Glomerular endothelial cell (primary cell): ENCODE data around the gene AUTS2. TPM values are rescaled to one million over a fixed set of nuclear protein-coding genes. Genes with fewer than 3 reads are reported as not detected.
"Not testable (repeated sequence)": the region's sequence is repeated elsewhere in the genome, so short reads cannot be mapped to it uniquely, and the experiment has no call there.

Source experiments
- DNase-seq: peaks from one replicate; pipeline ENCODE4 v3.0.0-alpha.2; 2011; ENCODE audit warnings: low read depth, low spot score; ENCODE audit errors: extremely low read depth
- total RNA-seq: library from RNA; depleted of rRNA; stranded (reverse); fragments of >200 nt; gene quantifications from 2 replicates; pipeline ENCODE4 v1.2.3, GENCODE V29; 2015

The AUTS2 gene
- total RNA-seq, 1 donor from 2014 or later: 24.8 TPM

DNA sequence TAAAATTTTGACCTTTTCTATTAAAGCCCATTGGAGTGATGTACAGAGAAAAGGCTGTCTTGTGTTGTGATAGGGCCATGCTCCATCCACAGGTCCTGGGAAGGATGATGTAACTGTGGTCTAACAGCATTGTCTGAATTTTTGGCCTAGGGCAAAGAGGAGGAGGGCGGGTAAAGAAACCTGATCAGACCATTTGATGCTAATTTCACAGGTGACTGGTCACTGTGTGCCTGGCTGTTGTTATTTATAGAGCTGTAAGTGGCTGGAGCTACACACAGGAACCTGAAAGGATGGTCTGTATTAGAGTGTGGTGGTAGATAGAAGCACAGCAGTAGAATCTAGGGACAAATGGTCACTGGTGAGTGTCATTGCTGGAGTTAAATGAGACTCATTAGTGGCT, 182.1 kb downstream of the AUTS2 start:
- no peak for DNase-seq

DNA sequence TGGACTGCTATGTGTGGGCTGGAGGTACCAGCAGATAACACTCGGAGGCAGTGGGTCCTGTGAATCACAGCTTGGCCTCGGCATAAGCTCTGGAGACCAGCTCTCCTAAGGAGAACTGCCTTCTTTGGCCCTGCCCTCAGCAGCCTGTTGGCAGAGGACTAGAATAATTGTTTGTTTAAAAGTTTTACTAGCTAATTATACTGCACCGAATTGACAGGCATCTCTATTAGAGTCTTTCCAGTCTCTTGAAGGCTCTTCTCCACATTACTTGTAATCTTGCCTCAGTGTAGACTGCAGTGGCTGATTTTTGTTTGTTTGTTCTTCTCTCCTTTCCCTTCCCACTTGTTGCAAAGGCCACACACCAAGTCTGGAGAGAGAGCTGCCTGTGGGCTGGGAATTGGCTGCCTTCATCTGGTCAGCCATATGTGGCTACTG, 183.2 kb downstream of the AUTS2 start:
- DNase-seq: no peak

DNA sequence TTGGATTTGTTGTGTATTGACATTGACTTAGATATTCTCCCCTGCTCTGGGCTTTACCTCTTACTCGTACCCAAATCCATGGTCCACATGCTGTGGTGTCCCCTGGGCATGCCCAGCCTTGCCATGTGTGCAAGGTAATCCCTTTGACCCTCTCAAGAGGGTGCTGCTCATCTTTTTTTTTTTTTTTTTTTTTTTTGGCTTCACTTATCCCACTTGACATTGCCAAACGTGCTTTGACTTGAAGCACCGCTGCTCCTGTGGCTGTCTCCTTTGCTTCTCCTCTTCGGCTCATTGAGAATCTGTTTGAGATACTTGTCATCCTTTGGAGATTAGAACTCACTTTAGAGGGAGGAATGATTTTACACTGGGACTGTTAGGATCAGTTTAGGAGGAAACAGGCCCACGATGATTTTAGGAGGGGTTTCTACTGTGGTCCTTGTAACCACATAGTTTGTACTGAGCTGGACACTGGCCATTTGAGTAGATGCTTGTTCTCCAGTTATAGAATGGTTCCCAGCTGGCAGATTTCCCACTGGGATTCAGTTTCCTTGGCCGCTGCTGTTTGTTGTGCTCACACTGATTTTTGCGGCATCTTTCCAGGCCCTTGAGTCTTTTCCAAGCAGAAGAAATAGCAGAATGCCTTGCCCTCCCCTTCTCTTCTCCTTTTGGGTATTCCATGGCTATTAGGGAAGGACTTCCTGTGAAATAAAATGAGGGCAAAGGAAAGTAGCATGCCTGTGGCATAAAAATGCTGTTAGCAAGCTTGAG, 184.8 kb downstream of the AUTS2 start:
- no peak for DNase-seq

DNA sequence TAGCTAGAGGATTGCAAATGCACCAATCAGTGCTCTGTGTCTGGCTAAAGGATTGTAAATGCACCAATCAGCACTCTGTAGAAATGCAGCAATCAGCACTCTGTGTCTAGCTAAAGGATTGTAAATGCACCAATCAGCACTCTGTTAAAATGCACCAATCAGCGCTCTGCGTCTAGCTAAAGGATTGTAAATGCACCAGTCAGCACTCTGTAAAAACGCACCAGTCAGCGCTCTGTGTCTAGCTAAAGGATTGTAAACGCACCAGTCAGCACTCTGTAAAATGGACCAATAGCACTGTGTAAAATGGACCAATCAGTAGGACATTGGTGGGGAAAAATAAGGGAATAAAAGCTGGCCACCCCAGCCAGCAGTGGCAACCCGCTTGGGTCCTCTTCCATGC, 187.9 kb downstream of the AUTS2 start:
- not testable (repeated sequence) for DNase-seq

DNA sequence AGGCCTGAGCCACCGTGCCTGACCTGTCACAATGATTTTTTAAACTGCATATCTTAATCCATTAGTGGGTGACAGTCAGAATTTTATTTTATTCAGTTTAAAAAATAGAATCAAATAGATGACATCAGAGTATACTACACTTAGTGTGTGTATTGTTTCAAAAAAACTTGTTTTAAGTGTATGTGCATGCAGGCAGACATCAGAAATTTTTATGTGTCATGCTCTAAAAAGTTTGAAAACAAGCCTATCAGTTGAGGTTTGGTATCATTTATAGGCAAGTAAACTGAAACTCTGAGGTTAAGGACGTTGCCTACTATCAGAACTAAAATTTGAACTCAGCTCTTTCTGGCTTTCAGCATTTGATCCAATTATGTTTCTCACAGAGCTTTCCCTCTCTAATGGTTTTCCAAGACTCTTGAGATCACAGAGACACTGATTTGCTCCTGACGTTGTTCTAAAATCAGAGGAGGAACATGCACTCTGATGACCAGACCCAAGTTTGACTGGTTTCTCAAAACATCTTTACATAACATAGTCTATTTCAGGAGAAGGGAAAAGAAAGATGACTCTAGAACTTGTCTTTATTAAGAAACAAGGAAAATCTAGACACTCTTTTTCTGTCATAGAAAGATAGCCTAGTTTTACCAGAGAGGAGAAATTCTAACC, 188.6 kb downstream of the AUTS2 start:
- DNase-seq: no peak

DNA sequence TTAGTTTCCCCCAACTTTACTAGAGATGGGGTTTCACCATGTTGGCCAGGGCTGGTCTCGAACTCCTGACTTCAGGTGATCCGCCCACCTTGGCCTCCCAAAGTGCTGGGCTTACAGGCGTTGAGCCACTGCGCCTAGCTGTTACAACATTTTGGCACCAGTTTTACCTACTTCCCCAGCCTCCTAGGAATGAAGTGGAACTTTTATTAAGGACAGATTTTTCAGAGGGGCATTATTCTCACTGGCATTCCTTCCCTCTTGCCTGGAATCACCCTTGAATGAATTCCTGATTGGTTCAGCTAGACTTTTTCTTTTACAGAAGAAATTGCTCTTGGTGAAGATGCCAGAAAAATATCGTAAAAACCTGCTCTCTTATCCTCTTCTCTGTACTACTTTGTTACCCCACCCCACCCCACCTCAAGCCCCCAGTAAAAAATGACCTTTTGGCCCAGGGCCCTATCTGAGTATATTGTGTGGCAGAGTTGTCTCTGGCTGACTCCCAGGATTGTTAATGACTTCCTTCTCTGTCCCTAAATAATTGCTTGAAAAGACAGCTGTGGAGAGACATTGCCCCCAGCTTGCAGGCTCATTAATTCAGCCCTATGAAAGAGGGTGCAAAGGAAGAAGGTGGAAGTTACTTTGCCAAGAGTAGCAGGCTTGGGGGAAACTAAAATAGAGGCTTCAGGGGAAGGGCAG, 189.6 kb downstream of the AUTS2 start:
- no peak for DNase-seq

DNA sequence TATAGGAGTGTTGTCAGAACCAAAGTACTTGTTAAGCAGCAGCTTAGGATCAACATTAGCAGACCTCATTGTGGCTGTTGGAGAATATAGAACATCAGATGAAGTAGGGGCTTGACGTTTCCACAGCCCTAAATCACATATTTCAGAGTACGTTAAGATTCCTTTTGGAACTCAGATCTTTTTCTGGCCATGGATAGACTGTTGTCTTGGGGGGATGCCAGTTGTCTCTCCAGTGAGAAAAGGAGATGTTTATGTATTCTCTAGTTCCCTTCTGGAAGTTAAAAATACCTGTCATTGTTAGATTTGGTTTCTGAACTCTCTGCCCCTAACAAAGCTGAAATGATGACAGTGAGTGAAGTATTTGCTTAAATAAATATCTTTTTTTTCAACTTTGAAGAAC, 191.3 kb downstream of the AUTS2 start:
- DNase-seq: no peak

DNA sequence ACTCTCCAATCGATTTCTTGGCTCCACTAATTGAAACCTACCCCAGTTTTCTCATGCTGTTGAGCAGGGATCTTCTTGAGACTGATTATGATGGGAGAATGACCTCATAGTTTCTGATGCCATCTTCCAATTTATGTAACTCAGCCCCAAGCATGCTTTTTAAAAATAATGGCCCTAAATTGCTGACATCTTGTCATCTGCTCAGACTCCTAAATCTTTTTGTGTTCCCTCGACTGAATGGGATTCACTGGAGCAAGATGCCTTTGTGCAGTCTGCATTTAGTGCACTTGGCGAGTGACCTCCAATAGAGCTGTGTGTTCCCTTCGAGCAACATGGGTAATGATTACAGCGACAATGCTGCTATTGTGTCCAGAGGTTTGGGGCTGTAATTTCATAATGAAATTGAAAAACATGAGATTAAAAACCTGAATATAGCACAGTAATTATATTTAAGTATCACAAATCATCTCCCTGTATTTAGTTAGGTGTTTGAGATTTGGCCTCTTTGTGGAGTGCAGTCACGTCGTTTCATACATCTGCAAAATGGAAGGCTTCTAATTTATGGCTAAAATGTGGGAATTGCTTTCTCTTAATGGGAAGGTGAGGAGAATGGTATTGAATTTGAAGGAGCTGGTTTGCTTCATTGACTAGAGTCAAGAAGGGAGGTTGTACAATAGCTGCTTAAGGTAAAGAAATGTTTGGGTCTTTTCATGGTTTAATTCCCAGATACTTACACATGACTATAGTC, 192.9 kb downstream of the AUTS2 start:
- DNase-seq: no peak

DNA sequence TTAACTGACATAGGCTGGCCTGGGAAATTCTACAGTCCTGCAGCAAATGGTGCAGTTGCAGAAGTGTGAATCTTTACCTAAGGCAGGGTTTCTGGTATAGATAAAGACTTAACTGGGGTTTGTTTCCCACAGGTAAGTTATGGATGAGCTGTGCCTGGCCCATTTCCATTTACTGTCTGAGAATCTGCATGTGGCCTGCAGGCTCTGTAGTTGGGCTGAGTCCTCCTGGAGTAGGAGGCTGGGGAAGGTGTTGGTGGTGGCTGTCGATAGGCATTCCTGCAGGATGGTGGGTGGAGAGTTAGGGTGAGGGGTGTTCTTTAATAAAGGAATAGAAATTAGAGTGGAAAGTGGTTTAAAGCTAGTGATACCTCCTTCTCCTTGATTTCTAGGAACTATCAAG, 193.5 kb downstream of the AUTS2 start:
- no peak for DNase-seq

DNA sequence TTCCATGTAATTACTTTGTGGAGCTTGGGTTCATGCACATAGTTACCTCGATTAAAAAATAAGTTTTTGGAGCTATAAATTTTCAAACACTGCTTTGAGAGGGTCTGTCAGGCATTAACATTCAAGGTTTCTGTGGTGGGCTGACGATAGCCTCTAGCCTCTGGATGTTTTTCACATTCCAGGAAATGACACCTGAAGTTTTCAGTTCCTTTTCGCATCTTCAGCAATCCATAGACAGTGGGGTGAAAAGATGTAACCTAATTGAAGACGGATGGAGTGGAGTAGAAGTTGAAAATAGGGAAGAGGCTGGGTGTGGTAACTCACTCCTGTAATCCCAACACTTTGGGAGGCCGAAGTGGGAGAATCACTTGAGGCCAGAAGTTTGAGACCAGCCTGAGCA, 197.7 kb downstream of the AUTS2 start:
- no peak for DNase-seq

DNA sequence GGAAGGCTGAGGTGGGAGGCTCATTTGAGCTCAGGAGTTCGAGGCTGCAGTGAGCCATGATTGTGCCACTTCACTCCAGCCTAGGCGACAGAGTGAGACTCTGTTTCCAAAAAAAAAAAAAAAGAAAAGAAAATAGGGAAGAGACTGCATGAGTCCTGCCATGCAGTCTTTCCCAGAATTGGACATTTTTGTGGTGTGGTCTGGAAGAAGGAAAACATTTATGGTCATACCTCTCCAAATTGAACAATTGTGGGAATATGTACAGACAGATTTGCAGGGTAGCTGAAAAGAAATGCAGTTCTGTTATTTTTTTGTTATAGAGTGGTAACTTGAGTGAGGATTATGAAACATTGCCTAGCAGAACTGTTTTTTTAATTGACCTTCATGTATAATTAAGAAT, 198.1 kb downstream of the AUTS2 start:
- no peak for DNase-seq

DNA sequence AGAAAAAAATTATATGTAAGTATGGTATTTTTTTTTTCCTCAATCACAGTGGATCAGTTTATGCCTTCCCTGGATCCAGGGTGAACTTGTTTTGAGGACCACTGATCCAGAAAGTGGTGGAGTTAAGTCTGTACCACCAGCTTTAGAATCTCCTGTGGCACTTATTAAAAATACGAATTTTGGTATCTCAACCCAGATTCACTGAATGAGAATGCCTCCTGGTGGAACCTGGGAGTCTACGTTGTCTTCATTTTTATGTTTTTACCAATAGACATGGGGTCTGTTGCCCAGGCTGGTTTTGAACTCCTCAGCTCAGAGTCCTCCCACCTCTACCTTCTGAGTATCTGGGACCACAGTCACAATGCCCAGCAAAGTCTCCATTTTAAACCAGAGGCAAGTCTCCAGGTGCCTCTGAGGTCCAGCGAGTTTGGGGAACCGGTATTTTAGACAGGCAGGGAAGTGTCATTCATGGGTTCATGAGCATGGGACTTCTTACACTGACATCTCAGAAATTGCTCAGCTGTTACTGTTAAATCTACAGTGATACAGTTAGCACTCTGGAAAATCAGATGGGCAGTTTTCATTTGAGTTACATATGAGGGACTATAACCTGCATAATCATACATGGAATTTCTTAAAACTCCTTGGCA, 200.9 kb downstream of the AUTS2 start:
- no peak for DNase-seq

DNA sequence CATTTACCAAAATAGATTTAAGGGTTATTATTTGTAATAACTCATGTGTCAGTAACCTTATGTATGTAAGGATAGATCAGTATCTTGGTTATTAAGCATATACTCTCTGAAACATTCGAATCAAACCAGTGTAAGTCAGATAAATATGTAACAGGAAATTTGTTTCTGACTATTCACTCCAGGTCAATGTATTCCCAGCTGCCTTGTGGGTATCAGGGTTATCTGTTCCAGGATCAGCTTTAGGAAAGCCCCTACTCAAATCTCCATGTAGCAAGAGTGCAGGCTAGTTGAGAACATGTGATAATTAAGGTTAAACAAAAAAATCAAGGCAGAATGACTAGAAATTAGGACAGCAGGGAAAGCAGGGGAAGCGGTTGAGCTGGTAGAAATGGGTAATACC, 201.7 kb downstream of the AUTS2 start:
- no peak for DNase-seq

DNA sequence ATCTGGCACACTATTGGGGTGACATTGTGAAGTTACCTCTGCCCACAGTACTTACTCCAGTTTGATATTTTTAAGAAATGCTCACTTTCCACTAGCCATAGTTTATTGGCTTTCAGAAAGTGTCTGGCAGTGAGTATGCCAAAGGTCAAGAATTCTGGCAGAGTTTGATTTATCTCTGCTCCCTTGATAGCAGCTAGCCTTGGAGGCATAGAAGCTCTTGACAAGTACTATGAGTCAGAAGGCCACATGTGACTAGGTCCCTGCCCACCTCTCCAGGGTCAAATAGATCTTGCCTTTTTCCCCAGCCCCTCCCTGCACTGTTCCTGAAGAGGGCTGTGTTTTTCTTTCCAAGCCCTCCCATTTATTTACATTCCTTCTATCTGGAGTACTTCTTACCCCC, 202.2 kb downstream of the AUTS2 start:
- DNase-seq: no peak

DNA sequence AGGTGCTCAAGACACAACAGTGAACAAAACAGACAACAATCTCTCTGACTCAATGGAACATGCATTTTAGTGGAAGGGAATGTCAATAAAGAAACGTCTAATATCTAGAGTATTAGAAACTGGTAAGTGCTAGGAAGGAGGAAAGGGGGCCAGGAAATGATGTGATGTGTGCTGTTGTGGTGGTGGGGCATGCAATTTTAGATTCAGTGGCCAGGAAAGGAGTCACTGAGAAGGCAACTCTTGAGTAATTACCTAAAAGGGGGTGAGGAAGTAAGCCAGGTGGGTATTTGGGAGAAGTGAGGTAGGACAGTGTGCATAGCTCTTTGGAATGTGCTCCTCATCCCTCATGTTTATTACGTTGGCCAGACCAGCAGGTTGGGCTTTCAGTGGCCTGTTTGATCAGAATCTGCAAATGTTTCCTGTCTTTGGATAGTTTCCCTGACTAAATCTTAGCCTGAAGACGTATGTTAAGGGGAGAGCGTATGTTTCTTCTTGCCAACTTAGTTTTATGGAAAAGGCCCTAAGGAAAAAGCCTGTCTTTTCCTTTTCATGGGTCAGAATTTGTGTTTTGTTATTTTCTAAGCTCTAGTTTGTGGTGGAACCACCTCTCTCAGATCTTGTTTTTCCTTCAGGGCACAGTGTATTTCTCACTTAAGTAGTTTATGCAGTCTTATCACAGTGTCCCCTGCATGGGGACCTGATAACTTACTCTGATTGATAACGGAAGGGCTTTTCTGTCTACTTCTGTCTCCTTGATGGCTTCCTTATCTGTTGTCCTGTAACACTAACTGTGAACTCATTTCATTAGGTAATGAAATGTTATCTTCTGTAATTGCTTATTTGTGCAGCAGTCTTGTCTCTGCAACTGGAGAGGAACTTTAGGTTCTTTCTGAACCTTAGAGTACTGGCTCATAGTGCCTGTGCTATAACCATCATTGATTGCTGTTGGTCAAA, 203.7 kb downstream of the AUTS2 start:
- no peak for DNase-seq

DNA sequence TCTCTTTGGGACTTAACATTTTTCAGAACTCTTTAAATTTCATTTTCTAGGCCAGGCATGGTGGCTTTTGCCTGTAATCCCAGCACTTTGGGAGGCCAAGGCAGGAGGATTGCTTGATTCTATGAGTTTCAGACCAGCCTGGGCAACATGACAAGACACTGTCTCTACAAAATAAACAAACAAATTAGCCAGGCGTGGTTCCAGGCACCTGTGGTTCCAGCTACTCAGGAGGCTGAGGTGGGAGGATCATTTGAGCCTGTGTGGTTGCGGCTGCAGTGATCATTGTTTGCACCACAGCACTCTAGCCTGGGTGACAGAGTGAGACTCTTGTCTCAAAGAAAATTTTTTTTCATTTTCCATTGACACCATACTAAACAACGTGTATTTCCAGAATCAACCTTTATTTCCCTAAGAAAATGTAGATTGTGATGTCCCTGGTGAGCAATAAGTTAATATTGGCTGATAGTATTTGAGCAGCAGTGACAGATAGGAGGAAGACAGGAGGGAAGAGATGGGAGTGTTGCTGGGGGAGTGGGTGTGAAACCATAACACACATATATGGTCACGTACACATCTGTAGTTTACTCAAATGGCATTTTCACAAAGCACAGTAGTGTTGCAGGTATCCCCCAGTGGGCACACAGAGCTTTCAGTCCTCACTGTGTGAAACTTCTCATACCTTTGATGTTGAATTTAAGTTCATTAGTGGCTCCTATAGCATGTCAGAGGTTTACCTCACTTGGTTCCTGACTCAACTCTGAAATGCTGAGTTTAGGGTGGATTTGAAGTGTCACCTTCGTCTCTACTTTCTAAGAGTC, 205.6 kb downstream of the AUTS2 start:
- no peak for DNase-seq

DNA sequence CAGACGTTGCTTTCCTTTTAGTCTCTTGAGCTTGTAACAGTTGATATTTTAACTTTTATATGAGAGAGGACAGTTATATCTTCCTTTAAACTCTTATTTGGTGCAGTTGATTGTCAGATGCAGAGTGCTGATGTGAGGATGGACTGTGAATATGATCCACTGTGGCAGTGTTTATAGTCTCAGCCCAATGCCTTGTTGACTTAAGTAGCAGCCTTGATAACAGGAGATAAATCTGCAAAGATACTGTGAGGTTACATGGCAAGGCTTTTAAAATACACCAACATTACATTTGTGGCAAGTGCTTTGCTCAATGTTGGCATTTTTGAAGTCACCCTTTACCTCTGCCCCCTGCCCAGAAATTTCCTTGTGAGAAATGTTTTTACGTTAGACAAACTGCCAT, 206.7 kb downstream of the AUTS2 start:
- no peak for DNase-seq

DNA sequence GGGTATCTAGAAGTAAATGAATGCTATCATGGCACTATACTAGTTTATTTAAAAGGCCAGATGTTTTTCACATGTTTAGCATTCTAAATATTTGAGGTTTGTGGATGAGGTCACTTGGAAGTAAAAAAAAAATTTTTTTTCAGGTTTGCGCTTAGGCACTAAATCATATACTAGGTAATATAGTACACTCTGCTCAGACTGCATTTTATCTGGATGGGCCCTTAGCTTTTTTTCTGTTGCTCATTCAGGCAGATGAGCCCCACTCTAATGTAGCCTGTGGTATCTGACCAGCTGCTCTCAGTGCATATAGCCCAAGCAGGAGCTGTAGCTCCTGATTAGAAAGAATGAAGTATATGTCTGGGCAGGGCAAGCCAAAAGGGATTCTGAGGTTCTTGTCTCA, 210.1 kb downstream of the AUTS2 start:
- DNase-seq: no peak
